Retinal pigment epithelial cell (primary cell): ENCODE measurements around the gene ADAM20.
"Not testable (repeated sequence)": the region's sequence is repeated elsewhere in the genome, so short reads cannot be mapped to it uniquely, and the experiment has no call there.

Experiments used
- DNase-seq: peaks from one replicate; pipeline ENCODE4 v3.0.0-alpha.2; 2010; ENCODE audit warnings: low read depth
- H3K4me3 ChIP-seq: 2 replicates; pipeline ENCODE4 v1.5.1; 2011; ENCODE audit warnings: mild to moderate bottlenecking, low read length, control low read depth, moderate library complexity
- TF ChIP-seq, protein P1 (sequence below): conservative IDR thresholded peaks from 2 replicates; pipeline ENCODE4 v1.5.1; 2011; ENCODE audit warnings: low read depth, low read length, control low read depth, inconsistent platforms

ADAM20 gene

GRCh38 chr14:70515811-70516210 lies 19.0 kb downstream of the ADAM20 start:
- TF ChIP-seq, protein P1, sequence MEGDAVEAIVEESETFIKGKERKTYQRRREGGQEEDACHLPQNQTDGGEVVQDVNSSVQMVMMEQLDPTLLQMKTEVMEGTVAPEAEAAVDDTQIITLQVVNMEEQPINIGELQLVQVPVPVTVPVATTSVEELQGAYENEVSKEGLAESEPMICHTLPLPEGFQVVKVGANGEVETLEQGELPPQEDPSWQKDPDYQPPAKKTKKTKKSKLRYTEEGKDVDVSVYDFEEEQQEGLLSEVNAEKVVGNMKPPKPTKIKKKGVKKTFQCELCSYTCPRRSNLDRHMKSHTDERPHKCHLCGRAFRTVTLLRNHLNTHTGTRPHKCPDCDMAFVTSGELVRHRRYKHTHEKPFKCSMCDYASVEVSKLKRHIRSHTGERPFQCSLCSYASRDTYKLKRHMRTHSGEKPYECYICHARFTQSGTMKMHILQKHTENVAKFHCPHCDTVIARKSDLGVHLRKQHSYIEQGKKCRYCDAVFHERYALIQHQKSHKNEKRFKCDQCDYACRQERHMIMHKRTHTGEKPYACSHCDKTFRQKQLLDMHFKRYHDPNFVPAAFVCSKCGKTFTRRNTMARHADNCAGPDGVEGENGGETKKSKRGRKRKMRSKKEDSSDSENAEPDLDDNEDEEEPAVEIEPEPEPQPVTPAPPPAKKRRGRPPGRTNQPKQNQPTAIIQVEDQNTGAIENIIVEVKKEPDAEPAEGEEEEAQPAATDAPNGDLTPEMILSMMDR, result no peak
- H3K4me3 ChIP-seq, result no peak overlapping the region
- no peak for DNase-seq

DNA sequence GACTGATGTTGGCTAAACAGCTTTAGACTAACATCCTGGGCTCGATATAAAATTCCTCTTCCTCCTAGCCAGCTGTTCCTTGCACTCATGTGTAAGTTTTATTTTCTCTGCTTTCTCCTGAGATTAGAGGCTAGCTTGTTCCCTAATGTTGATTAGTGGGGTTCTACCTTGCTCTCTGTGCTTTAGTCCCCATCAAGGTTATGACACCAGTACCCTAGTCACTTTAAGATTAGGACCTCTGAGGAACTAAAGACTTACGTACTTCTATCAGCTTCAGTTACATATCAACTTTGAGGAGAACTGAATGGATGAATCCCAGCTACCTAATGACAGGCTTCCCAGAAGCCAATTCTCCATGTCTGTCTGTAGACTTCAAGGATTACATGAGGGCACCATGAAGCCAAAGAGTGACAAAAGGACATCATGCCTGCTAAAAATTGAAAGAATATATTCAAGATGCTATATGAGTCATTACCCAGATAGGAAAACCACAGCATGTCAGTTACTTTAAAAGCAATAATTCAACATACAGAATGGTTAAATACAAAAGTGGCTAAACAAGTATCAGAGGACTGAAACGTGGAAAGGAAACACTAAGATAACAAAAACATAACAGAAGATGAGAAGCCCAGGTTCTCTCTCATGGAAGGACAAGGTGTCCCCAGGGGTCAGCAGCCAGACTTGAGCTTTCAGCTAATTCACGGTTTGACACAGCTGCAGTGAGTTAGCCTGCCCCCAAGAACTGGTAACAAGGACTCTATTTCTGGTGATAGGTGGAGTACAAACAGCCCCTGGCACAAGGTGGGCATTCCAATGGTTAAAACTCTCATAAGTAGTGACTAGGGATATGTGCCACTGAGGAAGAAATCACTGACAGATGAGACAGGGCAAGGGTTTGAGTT lies 20.4 kb downstream of the ADAM20 start:
- TF ChIP-seq, protein P1, result no peak
- no peak overlapping the region for H3K4me3 ChIP-seq
- DNase-seq, result no peak

DNA sequence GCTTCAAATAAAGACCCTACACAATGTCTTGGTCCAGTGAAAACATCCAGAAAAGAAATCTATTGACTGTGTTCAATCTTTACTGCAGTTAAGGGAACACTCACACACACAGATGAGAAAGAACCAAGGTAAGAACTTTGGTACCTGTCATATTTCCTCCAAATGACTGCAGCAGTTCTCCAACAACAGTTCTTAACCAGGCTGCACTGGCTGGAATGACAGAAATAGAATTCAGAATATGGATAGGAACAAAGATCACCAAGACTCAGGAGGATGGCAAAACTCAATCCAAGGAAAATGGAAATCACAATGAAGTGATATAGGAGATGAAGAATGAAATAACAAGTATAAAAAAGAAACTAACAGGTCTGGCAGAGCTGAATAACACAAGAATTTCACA lies 36.6 kb downstream of the ADAM20 start:
- TF ChIP-seq, protein P1, result no peak
- no peak for DNase-seq
- H3K4me3 ChIP-seq, result no peak overlapping the region

- H3K4me3 ChIP-seq, result no peak overlapping the region
- no peak for DNase-seq
- TF ChIP-seq, protein P1, result no peak
These were observed 45.1 kb downstream of the ADAM20 start for GRCh38 chr14:70489579-70490200.

DNA sequence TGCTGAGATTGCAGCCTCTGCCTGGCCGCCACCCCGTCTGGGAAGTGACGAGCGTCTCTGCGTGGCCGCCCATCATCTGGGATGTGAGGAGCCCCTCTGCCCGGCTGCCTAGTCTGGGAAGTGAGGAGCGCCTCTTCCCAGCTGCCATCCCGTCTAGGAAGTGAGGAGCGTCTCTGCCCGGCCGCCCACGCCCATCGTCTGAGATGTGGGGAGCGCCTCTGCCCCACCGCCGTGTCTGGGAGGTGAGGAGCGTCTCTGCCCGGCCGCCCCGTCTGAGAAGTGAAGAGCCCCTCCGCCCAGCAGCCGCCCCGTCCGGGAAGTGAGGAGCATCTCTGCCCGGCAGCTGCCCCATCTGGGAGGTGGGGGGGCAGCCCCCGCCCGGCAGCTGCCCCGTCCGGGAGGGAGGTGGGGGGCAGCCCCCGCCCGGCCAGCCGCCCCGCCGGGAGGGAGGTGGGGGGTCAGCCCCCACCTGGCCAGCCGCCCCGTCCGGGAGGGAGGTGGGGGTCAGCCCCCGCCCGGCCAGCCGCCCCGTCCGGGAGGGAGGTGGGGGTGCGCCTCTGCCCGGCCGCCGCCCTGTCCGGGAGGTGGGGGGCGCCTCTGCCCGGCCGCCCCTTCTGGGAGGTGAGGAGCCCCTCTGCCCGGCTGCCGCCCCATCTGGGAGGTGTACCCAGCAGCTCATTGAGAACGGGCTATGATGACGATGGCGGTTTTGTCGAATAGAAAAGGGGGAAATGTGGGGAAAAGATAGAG lies 57.3 kb downstream of the ADAM20 start:
- H3K4me3 ChIP-seq, DNase-seq: not testable (repeated sequence)

DNA sequence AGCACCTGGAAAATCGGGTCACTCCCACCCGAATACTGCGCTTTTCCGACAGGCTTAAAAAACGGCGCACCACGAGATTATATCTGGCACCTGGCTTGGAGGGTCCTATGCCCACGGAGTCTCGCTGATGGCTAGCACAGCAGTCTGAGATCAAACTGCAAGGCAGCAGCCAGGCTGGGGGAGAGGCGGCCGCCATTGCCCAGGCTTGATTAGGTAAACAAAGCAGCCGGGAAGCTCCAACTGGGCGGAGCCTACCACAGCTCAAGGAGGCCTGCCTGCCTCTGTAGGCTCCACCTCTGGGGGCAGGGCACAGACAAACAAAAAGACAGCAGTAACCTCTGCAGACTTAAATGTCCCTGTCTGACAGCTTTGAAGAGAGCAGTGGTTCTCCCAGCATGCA lies 59.3 kb downstream of the ADAM20 start:
- not testable (repeated sequence) for H3K4me3 ChIP-seq, DNase-seq

DNA sequence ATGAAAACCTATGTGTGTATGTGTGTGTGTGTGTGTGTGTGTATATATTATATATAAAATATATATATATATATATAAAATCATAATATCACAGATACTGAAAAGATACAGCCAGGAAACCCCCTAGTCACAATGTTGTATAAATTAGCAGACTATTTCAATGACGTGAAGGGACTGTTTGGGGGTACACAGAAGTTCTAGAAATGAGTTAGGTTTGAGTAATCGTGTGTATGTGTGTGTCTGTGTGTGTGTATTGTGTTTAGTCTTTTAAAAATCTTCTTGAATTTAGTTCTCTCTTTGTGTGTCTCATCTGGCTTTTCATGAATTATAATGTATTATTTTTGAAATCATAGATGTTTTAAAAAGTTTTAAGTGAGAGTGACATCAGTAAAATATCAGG lies 61.0 kb downstream of the ADAM20 start:
- H3K4me3 ChIP-seq, result no peak overlapping the region
- DNase-seq, result no peak
- TF ChIP-seq, protein P1, result no peak
